WTC11 (cell line): ENCODE results near the gene FHIT. TPM values are rescaled to one million over a fixed set of nuclear protein-coding genes. Genes with fewer than 3 reads are reported as not detected.

Experiments
- ATAC-seq: fragments of 200-7000 bp; cut with Tn5 transposase; 2 replicates; pipeline ENCODE4 v1.10.0; 2021; ENCODE audit warnings: mild to moderate bottlenecking, moderate library complexity
- CTCF ChIA-PET: fragments of 300-600 bp; sonication (Branson Sonifier 250); formaldehyde crosslinking; loops from one replicate; lab custom pipeline; 2021; ENCODE audit warnings: antibody characterized with exemption; lab: Charles Lee
- POLR2A ChIA-PET: fragments of 350-600 bp; sonication (Branson Sonifier 250); formaldehyde crosslinking; loops from one replicate; lab custom pipeline; 2021; ENCODE audit warnings: antibody characterized with exemption; lab: Charles Lee
- DNase-seq: peaks from one replicate; pipeline ENCODE4 v3.0.0; 2021; ENCODE audit warnings: low spot score
- H3K27ac Mint-ChIP-seq: 2 replicates; pipeline ENCODE4 v1.8.0; 2021; ENCODE audit warnings: mixed read lengths
- H3K27me3 Mint-ChIP-seq: 2 replicates; pipeline ENCODE4 v1.8.0; 2021; ENCODE audit warnings: low read depth, mild to moderate bottlenecking, moderate library complexity, mixed read lengths
- H3K36me3 Mint-ChIP-seq: 2 replicates; pipeline ENCODE4 v1.8.0; 2021; ENCODE audit warnings: mixed read lengths
- H3K4me1 Mint-ChIP-seq: 2 replicates; pipeline ENCODE4 v1.8.0; 2022; ENCODE audit warnings: mixed read lengths
- H3K4me3 Mint-ChIP-seq: 2 replicates; pipeline ENCODE4 v1.8.0; 2021; ENCODE audit warnings: mild to moderate bottlenecking, moderate library complexity, mixed read lengths
- H3K9me3 Mint-ChIP-seq: 2 replicates; pipeline ENCODE4 v1.8.0; 2021; ENCODE audit warnings: mixed read lengths
- EMX1 ChIP-seq: fragments of 250-450 bp; sonication (Bioruptor Pico); IDR thresholded peaks from 2 replicates; pipeline ENCODE4 v1.8.0; 2021; ENCODE audit warnings: mild to moderate bottlenecking
- KAT7 ChIP-seq: sonication (generic); formaldehyde crosslinking; IDR thresholded peaks from 2 replicates; pipeline ENCODE4 v1.8.1; 2023; ENCODE audit warnings: missing genetic modification reagents, mild to moderate bottlenecking, borderline replicate concordance
- RORB ChIP-seq: fragments of 250-450 bp; sonication (Bioruptor Pico); IDR thresholded peaks from 2 replicates; pipeline ENCODE4 v1.9.0; 2021; ENCODE audit warnings: mild to moderate bottlenecking
- TEAD4 ChIP-seq: sonication (generic); formaldehyde crosslinking; IDR thresholded peaks from 2 replicates; pipeline ENCODE4 v1.8.0; 2022; ENCODE audit warnings: mild to moderate bottlenecking, missing genetic modification reagents
- ZNF423 ChIP-seq: fragments of 250-450 bp; sonication (Bioruptor Pico); IDR thresholded peaks from 2 replicates; pipeline ENCODE4 v2.1.2; 2022; ENCODE audit warnings: mild to moderate bottlenecking, moderate library complexity
- total RNA-seq: library from RNA; stranded (reverse); gene quantifications from 3 replicates; pipeline ENCODE4 v1.2.3, GENCODE V29; 2021
- TF ChIP-seq, protein P1 (sequence below): fragments of 250-450 bp; sonication (Bioruptor Pico); IDR thresholded peaks from 2 replicates; pipeline ENCODE4 v1.9.0; 2021; ENCODE audit warnings: mild to moderate bottlenecking, borderline replicate concordance
- TF ChIP-seq, protein P2 (sequence below): fragments of 250-450 bp; sonication (Bioruptor Pico); IDR thresholded peaks from 2 replicates; pipeline ENCODE4 v1.8.0; 2021; ENCODE audit warnings: mild to moderate bottlenecking
- TF ChIP-seq, protein P3 (sequence below): sonication (generic); formaldehyde crosslinking; IDR thresholded peaks from 2 replicates; pipeline ENCODE4 v1.8.0; 2022; ENCODE audit warnings: missing genetic modification reagents
- TF ChIP-seq, protein P4 (sequence below): sonication (generic); formaldehyde crosslinking; IDR thresholded peaks from 2 replicates; pipeline ENCODE4 v1.8.1; 2023; ENCODE audit warnings: mild to moderate bottlenecking, moderate library complexity, missing genetic modification reagents

FHIT gene
- total RNA-seq, 1 experiment from 2014 or later, result 2.6 TPM

DNA sequence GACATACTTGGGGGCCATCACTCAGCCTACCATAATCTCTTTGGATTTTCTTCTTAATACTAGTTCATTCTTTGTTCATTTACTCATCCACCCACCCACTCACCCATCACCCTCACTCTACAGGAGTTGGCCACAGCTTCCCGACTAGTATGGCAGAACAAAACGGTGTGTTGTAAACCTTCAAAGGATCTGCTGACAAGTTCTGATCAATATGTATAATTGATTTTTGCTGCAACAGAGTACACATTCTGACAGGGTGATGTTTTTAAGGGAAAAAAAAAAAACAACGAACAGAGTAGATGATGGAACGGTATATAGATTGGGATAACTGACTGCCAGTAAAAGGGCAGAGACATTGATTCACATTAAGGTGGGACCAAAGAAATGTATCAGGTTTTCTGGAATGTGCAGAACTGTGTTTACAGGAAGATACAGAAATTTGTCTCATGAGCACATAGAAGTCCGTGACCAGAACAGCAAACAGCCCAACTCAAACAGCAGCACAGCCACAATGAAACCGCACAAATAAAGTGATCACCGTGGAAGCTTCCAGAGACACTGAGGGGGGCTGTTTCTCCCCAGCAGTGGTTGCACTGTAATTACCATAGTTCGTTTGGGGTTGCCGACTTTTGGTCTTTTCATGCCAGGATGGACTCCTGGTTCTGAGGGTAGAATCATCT is 931.9 kb downstream of the FHIT start (continued):
- TF ChIP-seq TEAD4 (CRISPR knock-in tag), result no peak
- no peak for TF ChIP-seq EMX1 (CRISPR knock-in tag)
- TF ChIP-seq, protein P1, sequence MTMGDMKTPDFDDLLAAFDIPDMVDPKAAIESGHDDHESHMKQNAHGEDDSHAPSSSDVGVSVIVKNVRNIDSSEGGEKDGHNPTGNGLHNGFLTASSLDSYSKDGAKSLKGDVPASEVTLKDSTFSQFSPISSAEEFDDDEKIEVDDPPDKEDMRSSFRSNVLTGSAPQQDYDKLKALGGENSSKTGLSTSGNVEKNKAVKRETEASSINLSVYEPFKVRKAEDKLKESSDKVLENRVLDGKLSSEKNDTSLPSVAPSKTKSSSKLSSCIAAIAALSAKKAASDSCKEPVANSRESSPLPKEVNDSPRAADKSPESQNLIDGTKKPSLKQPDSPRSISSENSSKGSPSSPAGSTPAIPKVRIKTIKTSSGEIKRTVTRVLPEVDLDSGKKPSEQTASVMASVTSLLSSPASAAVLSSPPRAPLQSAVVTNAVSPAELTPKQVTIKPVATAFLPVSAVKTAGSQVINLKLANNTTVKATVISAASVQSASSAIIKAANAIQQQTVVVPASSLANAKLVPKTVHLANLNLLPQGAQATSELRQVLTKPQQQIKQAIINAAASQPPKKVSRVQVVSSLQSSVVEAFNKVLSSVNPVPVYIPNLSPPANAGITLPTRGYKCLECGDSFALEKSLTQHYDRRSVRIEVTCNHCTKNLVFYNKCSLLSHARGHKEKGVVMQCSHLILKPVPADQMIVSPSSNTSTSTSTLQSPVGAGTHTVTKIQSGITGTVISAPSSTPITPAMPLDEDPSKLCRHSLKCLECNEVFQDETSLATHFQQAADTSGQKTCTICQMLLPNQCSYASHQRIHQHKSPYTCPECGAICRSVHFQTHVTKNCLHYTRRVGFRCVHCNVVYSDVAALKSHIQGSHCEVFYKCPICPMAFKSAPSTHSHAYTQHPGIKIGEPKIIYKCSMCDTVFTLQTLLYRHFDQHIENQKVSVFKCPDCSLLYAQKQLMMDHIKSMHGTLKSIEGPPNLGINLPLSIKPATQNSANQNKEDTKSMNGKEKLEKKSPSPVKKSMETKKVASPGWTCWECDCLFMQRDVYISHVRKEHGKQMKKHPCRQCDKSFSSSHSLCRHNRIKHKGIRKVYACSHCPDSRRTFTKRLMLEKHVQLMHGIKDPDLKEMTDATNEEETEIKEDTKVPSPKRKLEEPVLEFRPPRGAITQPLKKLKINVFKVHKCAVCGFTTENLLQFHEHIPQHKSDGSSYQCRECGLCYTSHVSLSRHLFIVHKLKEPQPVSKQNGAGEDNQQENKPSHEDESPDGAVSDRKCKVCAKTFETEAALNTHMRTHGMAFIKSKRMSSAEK (CRISPR knock-in tag), result no peak

DNA sequence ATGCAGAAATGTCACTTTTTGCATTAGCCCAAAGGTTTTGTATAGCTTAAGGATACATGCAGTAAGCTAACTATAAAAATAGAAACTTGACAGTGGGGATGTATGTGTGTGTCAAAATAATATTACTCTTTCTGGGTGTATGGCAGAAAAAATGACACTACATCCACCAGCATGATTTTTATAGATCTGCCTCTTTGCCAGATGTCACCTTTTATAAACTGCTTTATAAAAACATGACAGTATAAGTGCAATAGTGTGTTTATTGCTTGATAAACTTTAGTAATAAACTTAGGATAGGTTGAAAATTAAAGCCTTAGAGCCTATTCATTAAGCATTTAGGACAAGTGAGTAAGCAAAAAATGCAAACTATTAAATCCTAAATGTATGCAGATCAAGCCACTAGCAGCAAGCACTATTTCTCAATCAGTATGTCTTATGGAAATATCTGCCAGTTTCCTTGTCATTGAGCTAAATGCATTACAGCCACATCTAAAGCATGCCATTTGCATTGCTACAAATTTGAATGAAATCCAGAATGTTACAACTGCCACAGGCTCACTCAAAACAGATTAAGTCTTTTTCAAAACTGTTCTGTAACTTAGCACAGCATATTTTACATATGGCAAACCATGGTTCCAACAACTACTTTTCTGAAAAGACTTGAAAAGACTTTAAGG is 935.0 kb downstream of the FHIT start:
- Mint-ChIP-seq H3K27ac (no peak overlapping the region), H3K4me1 (peaks cover 22% of the 10 kb centered on the region), H3K9me3 (no peaks in the 10 kb centered on the region), H3K36me3 (no peaks in the 10 kb centered on the region), H3K27me3 (no peaks in the 10 kb centered on the region), H3K4me3 (no peak overlapping the region)
- CTCF ChIA-PET, result no interaction called here
- POLR2A ChIA-PET, result no interaction called here
- ATAC-seq (no peak), DNase-seq (no peak)
- TF ChIP-seq, protein P2, sequence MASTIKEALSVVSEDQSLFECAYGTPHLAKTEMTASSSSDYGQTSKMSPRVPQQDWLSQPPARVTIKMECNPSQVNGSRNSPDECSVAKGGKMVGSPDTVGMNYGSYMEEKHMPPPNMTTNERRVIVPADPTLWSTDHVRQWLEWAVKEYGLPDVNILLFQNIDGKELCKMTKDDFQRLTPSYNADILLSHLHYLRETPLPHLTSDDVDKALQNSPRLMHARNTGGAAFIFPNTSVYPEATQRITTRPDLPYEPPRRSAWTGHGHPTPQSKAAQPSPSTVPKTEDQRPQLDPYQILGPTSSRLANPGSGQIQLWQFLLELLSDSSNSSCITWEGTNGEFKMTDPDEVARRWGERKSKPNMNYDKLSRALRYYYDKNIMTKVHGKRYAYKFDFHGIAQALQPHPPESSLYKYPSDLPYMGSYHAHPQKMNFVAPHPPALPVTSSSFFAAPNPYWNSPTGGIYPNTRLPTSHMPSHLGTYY (CRISPR knock-in tag), result no peak
- TF ChIP-seq ZNF423 (CRISPR knock-in tag) (no peak), RORB (CRISPR knock-in tag) (no peak)

DNA sequence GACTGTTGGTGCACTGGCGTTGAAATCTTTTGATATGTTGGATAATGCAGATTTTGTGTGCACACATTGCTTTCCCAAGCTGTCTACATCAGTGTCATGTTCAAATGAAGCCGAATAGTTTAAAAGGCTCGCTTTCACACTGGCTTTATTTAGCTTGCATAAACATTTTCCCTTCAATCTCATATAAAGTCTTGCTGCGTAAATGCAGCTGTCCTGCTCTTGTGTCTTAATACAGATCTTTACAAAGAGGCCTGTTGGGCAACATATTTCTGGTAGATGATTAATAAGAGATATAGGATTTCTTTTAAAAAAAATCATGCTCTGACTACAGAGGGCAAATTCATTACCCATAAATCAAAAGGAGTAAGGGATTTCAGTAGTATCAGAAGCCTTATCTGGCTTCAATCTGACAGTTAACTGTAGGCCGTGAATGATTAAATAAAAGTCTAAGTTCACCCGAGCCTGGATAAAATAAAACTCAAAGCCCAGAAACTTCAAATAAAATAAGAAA is 937.2 kb downstream of the FHIT start:
- CTCF ChIA-PET, result no interaction called here
- POLR2A ChIA-PET, result no interaction called here
- DNase-seq (no peak), ATAC-seq (no peak)
- Mint-ChIP-seq H3K27me3 (no peaks in the 10 kb centered on the region), H3K4me3 (no peak overlapping the region), H3K36me3 (no peaks in the 10 kb centered on the region), H3K27ac (no peak overlapping the region), H3K9me3 (no peaks in the 10 kb centered on the region), H3K4me1 (peaks cover 31% of the 10 kb centered on the region)
- TF ChIP-seq, protein P3, sequence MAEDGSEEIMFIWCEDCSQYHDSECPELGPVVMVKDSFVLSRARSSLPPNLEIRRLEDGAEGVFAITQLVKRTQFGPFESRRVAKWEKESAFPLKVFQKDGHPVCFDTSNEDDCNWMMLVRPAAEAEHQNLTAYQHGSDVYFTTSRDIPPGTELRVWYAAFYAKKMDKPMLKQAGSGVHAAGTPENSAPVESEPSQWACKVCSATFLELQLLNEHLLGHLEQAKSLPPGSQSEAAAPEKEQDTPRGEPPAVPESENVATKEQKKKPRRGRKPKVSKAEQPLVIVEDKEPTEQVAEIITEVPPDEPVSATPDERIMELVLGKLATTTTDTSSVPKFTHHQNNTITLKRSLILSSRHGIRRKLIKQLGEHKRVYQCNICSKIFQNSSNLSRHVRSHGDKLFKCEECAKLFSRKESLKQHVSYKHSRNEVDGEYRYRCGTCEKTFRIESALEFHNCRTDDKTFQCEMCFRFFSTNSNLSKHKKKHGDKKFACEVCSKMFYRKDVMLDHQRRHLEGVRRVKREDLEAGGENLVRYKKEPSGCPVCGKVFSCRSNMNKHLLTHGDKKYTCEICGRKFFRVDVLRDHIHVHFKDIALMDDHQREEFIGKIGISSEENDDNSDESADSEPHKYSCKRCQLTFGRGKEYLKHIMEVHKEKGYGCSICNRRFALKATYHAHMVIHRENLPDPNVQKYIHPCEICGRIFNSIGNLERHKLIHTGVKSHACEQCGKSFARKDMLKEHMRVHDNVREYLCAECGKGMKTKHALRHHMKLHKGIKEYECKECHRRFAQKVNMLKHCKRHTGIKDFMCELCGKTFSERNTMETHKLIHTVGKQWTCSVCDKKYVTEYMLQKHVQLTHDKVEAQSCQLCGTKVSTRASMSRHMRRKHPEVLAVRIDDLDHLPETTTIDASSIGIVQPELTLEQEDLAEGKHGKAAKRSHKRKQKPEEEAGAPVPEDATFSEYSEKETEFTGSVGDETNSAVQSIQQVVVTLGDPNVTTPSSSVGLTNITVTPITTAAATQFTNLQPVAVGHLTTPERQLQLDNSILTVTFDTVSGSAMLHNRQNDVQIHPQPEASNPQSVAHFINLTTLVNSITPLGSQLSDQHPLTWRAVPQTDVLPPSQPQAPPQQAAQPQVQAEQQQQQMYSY (CRISPR knock-in tag), result no peak
- TF ChIP-seq, protein P4, sequence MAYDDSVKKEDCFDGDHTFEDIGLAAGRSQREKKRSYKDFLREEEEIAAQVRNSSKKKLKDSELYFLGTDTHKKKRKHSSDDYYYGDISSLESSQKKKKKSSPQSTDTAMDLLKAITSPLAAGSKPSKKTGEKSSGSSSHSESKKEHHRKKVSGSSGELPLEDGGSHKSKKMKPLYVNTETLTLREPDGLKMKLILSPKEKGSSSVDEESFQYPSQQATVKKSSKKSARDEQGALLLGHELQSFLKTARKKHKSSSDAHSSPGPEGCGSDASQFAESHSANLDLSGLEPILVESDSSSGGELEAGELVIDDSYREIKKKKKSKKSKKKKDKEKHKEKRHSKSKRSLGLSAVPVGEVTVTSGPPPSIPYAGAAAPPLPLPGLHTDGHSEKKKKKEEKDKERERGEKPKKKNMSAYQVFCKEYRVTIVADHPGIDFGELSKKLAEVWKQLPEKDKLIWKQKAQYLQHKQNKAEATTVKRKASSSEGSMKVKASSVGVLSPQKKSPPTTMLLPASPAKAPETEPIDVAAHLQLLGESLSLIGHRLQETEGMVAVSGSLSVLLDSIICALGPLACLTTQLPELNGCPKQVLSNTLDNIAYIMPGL (CRISPR knock-in tag), result no peak
- TF ChIP-seq KAT7 (CRISPR knock-in tag), result no peak
